Measurements from ENCODE around the gene SLC41A1.
"Not testable (repeated sequence)": the region's sequence is repeated elsewhere in the genome, so short reads cannot be mapped to it uniquely, and the experiment has no call there.

DNA sequence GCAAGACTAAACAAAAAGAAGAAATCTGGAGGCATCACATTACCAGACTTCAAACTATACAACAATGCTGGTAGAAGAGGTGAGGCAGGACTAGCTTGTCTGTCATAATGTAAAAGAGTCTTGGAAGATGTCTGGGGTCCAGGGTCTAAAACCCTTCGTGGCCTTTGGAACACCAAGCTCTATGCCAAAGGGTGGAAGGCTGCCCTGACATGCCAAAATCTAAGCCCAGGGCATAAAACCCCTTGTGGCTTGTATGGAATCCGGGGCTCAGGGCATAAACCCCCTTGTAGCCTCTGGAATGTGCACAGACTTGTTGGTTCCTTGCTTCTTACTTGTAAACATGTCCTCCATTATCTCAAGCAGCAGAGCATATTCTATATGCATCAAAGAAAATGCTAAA is 44.5 kb upstream of the SLC41A1 start:
- TF ChIP-seq, protein P1, sequence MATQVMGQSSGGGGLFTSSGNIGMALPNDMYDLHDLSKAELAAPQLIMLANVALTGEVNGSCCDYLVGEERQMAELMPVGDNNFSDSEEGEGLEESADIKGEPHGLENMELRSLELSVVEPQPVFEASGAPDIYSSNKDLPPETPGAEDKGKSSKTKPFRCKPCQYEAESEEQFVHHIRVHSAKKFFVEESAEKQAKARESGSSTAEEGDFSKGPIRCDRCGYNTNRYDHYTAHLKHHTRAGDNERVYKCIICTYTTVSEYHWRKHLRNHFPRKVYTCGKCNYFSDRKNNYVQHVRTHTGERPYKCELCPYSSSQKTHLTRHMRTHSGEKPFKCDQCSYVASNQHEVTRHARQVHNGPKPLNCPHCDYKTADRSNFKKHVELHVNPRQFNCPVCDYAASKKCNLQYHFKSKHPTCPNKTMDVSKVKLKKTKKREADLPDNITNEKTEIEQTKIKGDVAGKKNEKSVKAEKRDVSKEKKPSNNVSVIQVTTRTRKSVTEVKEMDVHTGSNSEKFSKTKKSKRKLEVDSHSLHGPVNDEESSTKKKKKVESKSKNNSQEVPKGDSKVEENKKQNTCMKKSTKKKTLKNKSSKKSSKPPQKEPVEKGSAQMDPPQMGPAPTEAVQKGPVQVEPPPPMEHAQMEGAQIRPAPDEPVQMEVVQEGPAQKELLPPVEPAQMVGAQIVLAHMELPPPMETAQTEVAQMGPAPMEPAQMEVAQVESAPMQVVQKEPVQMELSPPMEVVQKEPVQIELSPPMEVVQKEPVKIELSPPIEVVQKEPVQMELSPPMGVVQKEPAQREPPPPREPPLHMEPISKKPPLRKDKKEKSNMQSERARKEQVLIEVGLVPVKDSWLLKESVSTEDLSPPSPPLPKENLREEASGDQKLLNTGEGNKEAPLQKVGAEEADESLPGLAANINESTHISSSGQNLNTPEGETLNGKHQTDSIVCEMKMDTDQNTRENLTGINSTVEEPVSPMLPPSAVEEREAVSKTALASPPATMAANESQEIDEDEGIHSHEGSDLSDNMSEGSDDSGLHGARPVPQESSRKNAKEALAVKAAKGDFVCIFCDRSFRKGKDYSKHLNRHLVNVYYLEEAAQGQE (IDR thresholded peaks at IDR 0.05; ENCODE audit: insufficient read depth in 1 of 2, low read depth in 2 of 2, low read length in 1 of 2), result not testable (repeated sequence)
- TF ChIP-seq CTCF (IDR thresholded peaks at IDR 0.05), result not testable (repeated sequence)

All from Panc1 (cell line).